Keratinocyte (primary cell): ENCODE data around the gene CMSS1. TPM values are rescaled to one million over a fixed set of nuclear protein-coding genes. Genes with fewer than 3 reads are reported as not detected.

Experiments
- DNase-seq: peaks from one replicate; pipeline ENCODE4 v3.0.0-alpha.2; 2011; ENCODE audit warnings: low read depth, missing footprints, low spot score
- FAIRE-seq: peaks from 2 replicates; lab custom pipeline; 2011; peaks lifted over from hg19 to GRCh38; lab: Jason Lieb, UNC
- H2AFZ ChIP-seq: 2 replicates; pipeline ENCODE4 v1.6.0; 2012; ENCODE audit warnings: low read length, control low read depth, inconsistent platforms; ENCODE audit not compliant: control insufficient read depth
- H3K27ac ChIP-seq: 2 replicates; pipeline ENCODE4 v1.5.1; 2011; ENCODE audit warnings: low read length; ENCODE audit not compliant: control insufficient read depth, insufficient read depth
- H3K27me3 ChIP-seq: 3 replicates; pipeline ENCODE4 v1.6.0; 2011; ENCODE audit warnings: low read length; ENCODE audit not compliant: control insufficient read depth, insufficient read depth; ENCODE audit errors: extremely low read depth
- H3K36me3 ChIP-seq, 2 experiments: 2 replicates in 1 of 2; 3 replicates in 1 of 2; pipeline ENCODE4 v1.5.1; 2011; ENCODE audit warnings: low read length in 2 of 2, mild to moderate bottlenecking in 1 of 2; ENCODE audit not compliant: control insufficient read depth in 2 of 2, insufficient read depth in 2 of 2; ENCODE audit errors: extremely low read depth in 1 of 2
- H3K4me1 ChIP-seq: 3 replicates; pipeline ENCODE4 v1.5.1; 2011; ENCODE audit warnings: low read length; ENCODE audit not compliant: control insufficient read depth, insufficient read depth; ENCODE audit errors: extremely low read depth
- H3K4me2 ChIP-seq: 3 replicates; pipeline ENCODE4 v1.6.0; 2011; ENCODE audit warnings: low read depth, low read length; ENCODE audit not compliant: control insufficient read depth, insufficient read depth; ENCODE audit errors: extremely low read depth
- H3K4me3 ChIP-seq, 3 experiments: fragments of 200-600 bp in 1 of 3; sonication (generic) in 1 of 3; 2 replicates in 2 of 3; 3 replicates in 1 of 3; pipeline ENCODE4 v1.5.1; 2011 to 2016; ENCODE audit warnings: low read length in 3 of 3, mild to moderate bottlenecking in 3 of 3, control low read depth in 2 of 3, inconsistent platforms in 1 of 3, low read depth in 1 of 3, mixed read lengths in 1 of 3, mixed run types in 1 of 3, moderate library complexity in 1 of 3; ENCODE audit not compliant: control insufficient read depth in 2 of 3, insufficient read depth in 2 of 3; ENCODE audit errors: extremely low read depth in 1 of 3
- H3K79me2 ChIP-seq: 2 replicates; pipeline ENCODE4 v1.6.0; 2012; ENCODE audit warnings: low read length; ENCODE audit not compliant: control insufficient read depth, insufficient read depth
- H3K9ac ChIP-seq: 3 replicates; pipeline ENCODE4 v1.6.0; 2011; ENCODE audit warnings: low read length; ENCODE audit not compliant: control insufficient read depth, insufficient read depth; ENCODE audit errors: extremely low read depth
- H3K9me1 ChIP-seq: 3 replicates; pipeline ENCODE4 v1.6.0; 2011; ENCODE audit warnings: low read length; ENCODE audit not compliant: control insufficient read depth, insufficient read depth; ENCODE audit errors: extremely low read depth
- H3K9me3 ChIP-seq: 2 replicates; pipeline ENCODE4 v1.5.1; 2012; ENCODE audit warnings: low read depth, low read length; ENCODE audit not compliant: control insufficient read depth
- H4K20me1 ChIP-seq: 3 replicates; pipeline ENCODE4 v1.6.0; 2011; ENCODE audit warnings: low read length; ENCODE audit not compliant: control insufficient read depth, insufficient read depth; ENCODE audit errors: extremely low read depth
- CTCF ChIP-seq, 3 experiments: IDR thresholded peaks in 1 of 3; conservative IDR thresholded peaks in 1 of 3; optimal IDR thresholded peaks in 1 of 3; 2 replicates in 2 of 3; 3 replicates in 1 of 3; pipeline versions ENCODE3 to v1.5.1; 2011; ENCODE audit warnings: low read length in 3 of 3, mild to moderate bottlenecking in 3 of 3, moderate library complexity in 2 of 3, control low read depth in 1 of 3, inconsistent platforms in 1 of 3; ENCODE audit not compliant: insufficient read depth in 2 of 3; ENCODE audit errors: extremely low read depth in 1 of 3
- EZH2 ChIP-seq: IDR thresholded peaks from one replicate; pipeline ENCODE4 v1.6.1; 2012; ENCODE audit warnings: inconsistent platforms, mild to moderate bottlenecking, low read length, moderate library complexity
- dilution Hi-C: fragments of 300-500 bp; cut with MboI; formaldehyde crosslinking; loops from one replicate; pipeline ENCODE4 v1.7.0; 2020; ENCODE audit warnings: low sequenced_read_pairs; ENCODE audit not compliant: extremely low pct_ligation_motif_present
- polyA plus RNA-seq, 5 experiments: library from polyadenylated mRNA; depleted of rRNA in 3 of 5; stranded (reverse) in 3 of 5; stranded (forward) in 1 of 5; unstranded in 1 of 5; fragments of >200 nt; gene quantifications; 1 replicate in 1 of 5; 2 replicates in 3 of 5; 3 replicates in 1 of 5; pipeline versions ENCODE4 v1.2.1 to v1.2.3, GENCODE V29; 2011 to 2012; ENCODE audit warnings: missing spikeins in 2 of 5, low read depth in 1 of 5, low replicate concordance in 1 of 5

Gene CMSS1
- polyA plus RNA-seq, 1 donor (not counting 4 experiments of a cell fraction or from before 2014, with no cell fraction given) = 37.2 TPM

GRCh38 chr3:100081986-100082692 lies 264.5 kb downstream of the CMSS1 start:
- H3K27ac ChIP-seq = no peak overlapping the region
- TF ChIP-seq EZH2 (no peak), CTCF (optimal IDR thresholded peaks at IDR 0.05 in 1 of 3, IDR thresholded peaks at IDR 0.05 in 1 of 3, conservative IDR thresholded peaks at IDR 0.05 in 1 of 3; ENCODE audit: extremely low read depth in 1 of 3, insufficient read depth in 2 of 3, low read length in 3 of 3) (no peak)
- no peak overlapping the region for H3K4me2 ChIP-seq
- H2AFZ ChIP-seq = no peak overlapping the region
- dilution Hi-C loops = no loop called here
- no peaks in the 10 kb centered on the region for H4K20me1 ChIP-seq
- no peaks in the 10 kb centered on the region for H3K36me3 ChIP-seq
- H3K9me1 ChIP-seq = no peaks in the 10 kb centered on the region
- no peak overlapping the region for H3K9ac ChIP-seq
- FAIRE-seq (no peak), DNase-seq (no peak)
- no peaks in the 10 kb centered on the region for H3K4me1 ChIP-seq
- H3K79me2 ChIP-seq = no peaks in the 10 kb centered on the region
- no peaks in the 10 kb centered on the region for H3K27me3 ChIP-seq
- H3K4me3 ChIP-seq = no peak overlapping the region
- H3K9me3 ChIP-seq = no peaks in the 10 kb centered on the region

- dilution Hi-C loops = no loop called here
- no peaks in the 10 kb centered on the region for H4K20me1 ChIP-seq
- H3K27me3 ChIP-seq = no peaks in the 10 kb centered on the region
- FAIRE-seq (no peak), DNase-seq (no peak)
- H3K4me2 ChIP-seq = no peak overlapping the region
- H3K9me1 ChIP-seq = no peaks in the 10 kb centered on the region
- H3K9me3 ChIP-seq = no peaks in the 10 kb centered on the region
- no peaks in the 10 kb centered on the region for H3K79me2 ChIP-seq
- H3K4me1 ChIP-seq = no peaks in the 10 kb centered on the region
- H3K27ac ChIP-seq = no peak overlapping the region
- H2AFZ ChIP-seq = no peak overlapping the region
- TF ChIP-seq CTCF (optimal IDR thresholded peaks at IDR 0.05 in 1 of 3, IDR thresholded peaks at IDR 0.05 in 1 of 3, conservative IDR thresholded peaks at IDR 0.05 in 1 of 3; ENCODE audit: extremely low read depth in 1 of 3, insufficient read depth in 2 of 3, low read length in 3 of 3) = no peak
- no peak for TF ChIP-seq EZH2
- H3K4me3 ChIP-seq = no peak overlapping the region
- H3K36me3 ChIP-seq = no peaks in the 10 kb centered on the region
- H3K9ac ChIP-seq = no peak overlapping the region
Measured at GRCh38 chr3:100082714-100083113, 265.1 kb downstream of the CMSS1 start.
